Measurements from ENCODE around the gene BLOC1S5. TPM values are rescaled to one million over a fixed set of nuclear protein-coding genes. Genes with fewer than 3 reads are reported as not detected.

The BLOC1S5 gene
- total and polyA plus RNA-seq, 9 of the 15 experiments (the other 6 are each of a cell fraction or from before 2014, with no cell fraction given) = 8.5 to 41.0 (median 27.7) TPM

DNA sequence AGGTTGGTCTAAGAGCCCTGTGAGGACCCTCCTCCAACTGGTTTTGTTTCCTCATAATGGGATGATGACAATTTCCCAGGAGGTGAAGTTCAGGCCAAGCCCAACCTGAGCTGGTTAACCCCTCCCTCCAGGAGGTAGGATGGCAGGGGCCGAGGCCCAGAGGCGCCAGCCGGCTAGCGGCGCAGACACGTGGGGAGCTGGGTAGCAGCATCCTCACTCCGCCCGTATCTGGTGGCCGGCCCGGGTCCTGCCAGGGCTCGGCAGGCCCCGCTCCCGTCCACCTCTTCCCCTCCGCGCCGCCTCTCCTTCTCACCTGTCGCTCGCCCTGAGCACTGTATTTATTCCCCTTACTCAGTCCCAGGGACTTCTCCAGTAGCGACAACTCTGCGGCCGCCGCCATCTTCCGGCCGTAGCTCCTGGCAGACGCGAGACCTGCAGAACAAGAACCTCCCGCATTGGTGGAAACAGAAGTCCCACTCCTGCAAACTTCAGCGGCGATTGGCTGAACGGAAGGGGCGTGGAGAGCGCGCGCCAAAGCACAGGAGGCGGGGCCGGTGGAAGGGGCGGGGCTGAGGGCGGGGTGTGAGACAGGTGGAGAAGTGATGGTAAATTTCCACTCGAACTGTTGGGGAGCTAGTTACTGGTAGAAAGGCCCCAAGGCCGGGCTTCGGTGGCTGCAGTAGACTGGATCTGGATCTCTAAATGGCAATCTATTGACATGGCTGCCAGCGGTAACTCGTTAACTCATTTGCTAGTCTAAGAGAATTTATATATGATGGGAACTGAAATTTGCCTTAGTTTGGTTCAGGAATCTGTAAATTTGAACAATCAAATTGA lies 38.2 kb upstream of the BLOC1S5 start, which contains the start of gene EEF1E1 (continued):
- TF ChIP-seq, protein P1, sequence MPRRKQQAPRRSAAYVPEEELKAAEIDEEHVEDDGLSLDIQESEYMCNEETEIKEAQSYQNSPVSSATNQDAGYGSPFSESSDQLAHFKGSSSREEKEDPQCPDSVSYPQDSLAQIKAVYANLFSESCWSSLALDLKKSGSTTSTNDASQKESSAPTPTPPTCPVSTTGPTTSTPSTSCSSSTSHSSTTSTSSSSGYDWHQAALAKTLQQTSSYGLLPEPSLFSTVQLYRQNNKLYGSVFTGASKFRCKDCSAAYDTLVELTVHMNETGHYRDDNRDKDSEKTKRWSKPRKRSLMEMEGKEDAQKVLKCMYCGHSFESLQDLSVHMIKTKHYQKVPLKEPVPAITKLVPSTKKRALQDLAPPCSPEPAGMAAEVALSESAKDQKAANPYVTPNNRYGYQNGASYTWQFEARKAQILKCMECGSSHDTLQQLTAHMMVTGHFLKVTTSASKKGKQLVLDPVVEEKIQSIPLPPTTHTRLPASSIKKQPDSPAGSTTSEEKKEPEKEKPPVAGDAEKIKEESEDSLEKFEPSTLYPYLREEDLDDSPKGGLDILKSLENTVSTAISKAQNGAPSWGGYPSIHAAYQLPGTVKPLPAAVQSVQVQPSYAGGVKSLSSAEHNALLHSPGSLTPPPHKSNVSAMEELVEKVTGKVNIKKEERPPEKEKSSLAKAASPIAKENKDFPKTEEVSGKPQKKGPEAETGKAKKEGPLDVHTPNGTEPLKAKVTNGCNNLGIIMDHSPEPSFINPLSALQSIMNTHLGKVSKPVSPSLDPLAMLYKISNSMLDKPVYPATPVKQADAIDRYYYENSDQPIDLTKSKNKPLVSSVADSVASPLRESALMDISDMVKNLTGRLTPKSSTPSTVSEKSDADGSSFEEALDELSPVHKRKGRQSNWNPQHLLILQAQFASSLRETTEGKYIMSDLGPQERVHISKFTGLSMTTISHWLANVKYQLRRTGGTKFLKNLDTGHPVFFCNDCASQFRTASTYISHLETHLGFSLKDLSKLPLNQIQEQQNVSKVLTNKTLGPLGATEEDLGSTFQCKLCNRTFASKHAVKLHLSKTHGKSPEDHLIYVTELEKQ (CRISPR knock-in tag; IDR thresholded peaks at IDR 0.05) = no peak
- no peak for TF ChIP-seq MCM7 (IDR thresholded peaks at IDR 0.05)
- TF ChIP-seq, protein P2, sequence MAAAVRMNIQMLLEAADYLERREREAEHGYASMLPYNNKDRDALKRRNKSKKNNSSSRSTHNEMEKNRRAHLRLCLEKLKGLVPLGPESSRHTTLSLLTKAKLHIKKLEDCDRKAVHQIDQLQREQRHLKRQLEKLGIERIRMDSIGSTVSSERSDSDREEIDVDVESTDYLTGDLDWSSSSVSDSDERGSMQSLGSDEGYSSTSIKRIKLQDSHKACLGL (CRISPR knock-in tag; IDR thresholded peaks at IDR 0.05; ENCODE audit: borderline replicate concordance, poor library complexity, severe bottlenecking) = peak; percentile 65
- TF ChIP-seq, protein P3, sequence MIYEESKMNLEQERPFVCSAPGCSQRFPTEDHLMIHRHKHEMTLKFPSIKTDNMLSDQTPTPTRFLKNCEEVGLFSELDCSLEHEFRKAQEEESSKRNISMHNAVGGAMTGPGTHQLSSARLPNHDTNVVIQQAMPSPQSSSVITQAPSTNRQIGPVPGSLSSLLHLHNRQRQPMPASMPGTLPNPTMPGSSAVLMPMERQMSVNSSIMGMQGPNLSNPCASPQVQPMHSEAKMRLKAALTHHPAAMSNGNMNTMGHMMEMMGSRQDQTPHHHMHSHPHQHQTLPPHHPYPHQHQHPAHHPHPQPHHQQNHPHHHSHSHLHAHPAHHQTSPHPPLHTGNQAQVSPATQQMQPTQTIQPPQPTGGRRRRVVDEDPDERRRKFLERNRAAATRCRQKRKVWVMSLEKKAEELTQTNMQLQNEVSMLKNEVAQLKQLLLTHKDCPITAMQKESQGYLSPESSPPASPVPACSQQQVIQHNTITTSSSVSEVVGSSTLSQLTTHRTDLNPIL (CRISPR knock-in tag; IDR thresholded peaks at IDR 0.05) = no peak
- no peak for TF ChIP-seq MEF2A (IDR thresholded peaks at IDR 0.05; ENCODE audit: control insufficient read depth, low read depth, low read length)
- TF ChIP-seq MYC (IDR thresholded peaks at IDR 0.05; ENCODE audit: low read depth, low read length) = peak; percentile 94
- peak; percentile 92; the same call in 1 of the 2 replicates for TF ChIP-seq MYC (CRISPR knock-in tag; IDR thresholded peaks at IDR 0.05; ENCODE audit: borderline replicate concordance, low read depth)
- TF ChIP-seq FOXJ2 (tag; IDR thresholded peaks at IDR 0.05) = peak; percentile 3; the same call in 1 of the 2 replicates
- TF ChIP-seq, protein P4, sequence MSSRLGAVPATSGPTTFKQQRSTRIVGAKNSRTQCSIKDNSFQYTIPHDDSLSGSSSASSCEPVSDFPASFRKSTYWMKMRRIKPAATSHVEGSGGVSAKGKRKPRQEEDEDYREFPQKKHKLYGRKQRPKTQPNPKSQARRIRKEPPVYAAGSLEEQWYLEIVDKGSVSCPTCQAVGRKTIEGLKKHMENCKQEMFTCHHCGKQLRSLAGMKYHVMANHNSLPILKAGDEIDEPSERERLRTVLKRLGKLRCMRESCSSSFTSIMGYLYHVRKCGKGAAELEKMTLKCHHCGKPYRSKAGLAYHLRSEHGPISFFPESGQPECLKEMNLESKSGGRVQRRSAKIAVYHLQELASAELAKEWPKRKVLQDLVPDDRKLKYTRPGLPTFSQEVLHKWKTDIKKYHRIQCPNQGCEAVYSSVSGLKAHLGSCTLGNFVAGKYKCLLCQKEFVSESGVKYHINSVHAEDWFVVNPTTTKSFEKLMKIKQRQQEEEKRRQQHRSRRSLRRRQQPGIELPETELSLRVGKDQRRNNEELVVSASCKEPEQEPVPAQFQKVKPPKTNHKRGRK (tag; IDR thresholded peaks at IDR 0.05) = 0 out of 2 replicates have a peak, but pooled peaks have one; percentile 2
- no peak for TF ChIP-seq CSDE1 (IDR thresholded peaks at IDR 0.05)
- peak; percentile 56 for TF ChIP-seq HNRNPLL (IDR thresholded peaks at IDR 0.05; ENCODE audit: low read depth, low read length, poor library complexity, severe bottlenecking)
- peak; percentile 45 for TF ChIP-seq BRD9 (IDR thresholded peaks at IDR 0.05; ENCODE audit: low read depth, partially characterized antibody)
- TF ChIP-seq ARNT (IDR thresholded peaks at IDR 0.05) = peak in 1 of 2 experiments; percentile 58; a peak in 1 of 4 replicates
- no peak for TF ChIP-seq GATA2 (CRISPR knock-in tag; IDR thresholded peaks at IDR 0.05)
- TF ChIP-seq, protein P5, sequence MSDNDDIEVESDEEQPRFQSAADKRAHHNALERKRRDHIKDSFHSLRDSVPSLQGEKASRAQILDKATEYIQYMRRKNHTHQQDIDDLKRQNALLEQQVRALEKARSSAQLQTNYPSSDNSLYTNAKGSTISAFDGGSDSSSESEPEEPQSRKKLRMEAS (CRISPR knock-in tag; IDR thresholded peaks at IDR 0.05) = peak; percentile 76
- peak; percentile 80 for TF ChIP-seq KDM5B (IDR thresholded peaks at IDR 0.05; ENCODE audit: insufficient replicate concordance, low read depth, low read length)
- no peak for TF ChIP-seq NCOA4 (IDR thresholded peaks at IDR 0.05; ENCODE audit: partially characterized antibody)
